ENCODE results near the gene CRADD. TPM values are rescaled to one million over a fixed set of nuclear protein-coding genes. Genes with fewer than 3 reads are reported as not detected.

The CRADD gene
- total RNA-seq, 1 donor from 2014 or later: 19.1 TPM

GRCh38 chr12:93686572-93687356 lies 9.6 kb downstream of the CRADD start:
- no peak for TF ChIP-seq CTCF (IDR thresholded peaks at IDR 0.05; ENCODE audit: insufficient read depth, low read length, poor library complexity, severe bottlenecking)
- no peaks in the 10 kb centered on the region for H3K36me3 ChIP-seq (ENCODE audit: control insufficient read depth, insufficient read depth, low read length)
- no peak for DNase-seq (ENCODE audit: low read depth)
- no peaks in the 10 kb centered on the region for H3K27me3 ChIP-seq (ENCODE audit: control insufficient read depth, insufficient read depth, low read length)
- no peak overlapping the region for H3K4me3 ChIP-seq (ENCODE audit: low read depth, low read length)

GRCh38 chr12:93689076-93689834 lies 12.1 kb downstream of the CRADD start:
- Histone ChIP-seq H3K36me3 (ENCODE audit: control insufficient read depth, insufficient read depth, low read length) (no peaks in the 10 kb centered on the region), H3K27me3 (ENCODE audit: control insufficient read depth, insufficient read depth, low read length) (no peaks in the 10 kb centered on the region), H3K4me3 (ENCODE audit: low read depth, low read length) (no peak overlapping the region)
- no peak for DNase-seq (ENCODE audit: low read depth)
- TF ChIP-seq CTCF (IDR thresholded peaks at IDR 0.05; ENCODE audit: insufficient read depth, low read length, poor library complexity, severe bottlenecking): no peak

GRCh38 chr12:93696462-93696861 lies 19.3 kb downstream of the CRADD start:
- H3K36me3 ChIP-seq (ENCODE audit: control insufficient read depth, insufficient read depth, low read length): no peaks in the 10 kb centered on the region
- no peak overlapping the region for H3K4me3 ChIP-seq (ENCODE audit: low read depth, low read length)
- no peak for DNase-seq (ENCODE audit: low read depth)
- no peaks in the 10 kb centered on the region for H3K27me3 ChIP-seq (ENCODE audit: control insufficient read depth, insufficient read depth, low read length)
- TF ChIP-seq CTCF (IDR thresholded peaks at IDR 0.05; ENCODE audit: insufficient read depth, low read length, poor library complexity, severe bottlenecking): no peak

- DNase-seq (ENCODE audit: low read depth): no peak
- no peaks in the 10 kb centered on the region for H3K27me3 ChIP-seq (ENCODE audit: control insufficient read depth, insufficient read depth, low read length)
- no peak overlapping the region for H3K4me3 ChIP-seq (ENCODE audit: low read depth, low read length)
- H3K36me3 ChIP-seq (ENCODE audit: control insufficient read depth, insufficient read depth, low read length): no peaks in the 10 kb centered on the region
- TF ChIP-seq CTCF (IDR thresholded peaks at IDR 0.05; ENCODE audit: insufficient read depth, low read length, poor library complexity, severe bottlenecking): no peak
These were observed 21.3 kb downstream of the CRADD start for GRCh38 chr12:93698307-93699092.

- TF ChIP-seq CTCF (IDR thresholded peaks at IDR 0.05; ENCODE audit: insufficient read depth, low read length, poor library complexity, severe bottlenecking): no peak
- Histone ChIP-seq H3K27me3 (ENCODE audit: control insufficient read depth, insufficient read depth, low read length) (no peaks in the 10 kb centered on the region), H3K36me3 (ENCODE audit: control insufficient read depth, insufficient read depth, low read length) (no peaks in the 10 kb centered on the region), H3K4me3 (ENCODE audit: low read depth, low read length) (no peak overlapping the region)
- DNase-seq (ENCODE audit: low read depth): no peak
These were observed 22.3 kb downstream of the CRADD start for GRCh38 chr12:93699271-93700145.

All from kidney epithelial cell (primary cell).